ENCODE measurements around the gene GDF9.
A peak's percentile ranks its signal among the peaks of the same experiment; 100 is the strongest.

GDF9 gene

GRCh38 chr5:132837868-132838267 lies 28.4 kb downstream of the GDF9 start:
- DNase-seq (ENCODE audit: low read depth, low spot score), result no peak

- DNase-seq (ENCODE audit: low read depth, low spot score), result no peak
Observed at GRCh38 chr5:132836852-132837251, 29.4 kb downstream of the GDF9 start.

GRCh38 chr5:132834057-132834456 lies 32.2 kb downstream of the GDF9 start:
- DNase-seq (ENCODE audit: low read depth, low spot score), result no peak

GRCh38 chr5:132832612-132833011 lies 33.7 kb downstream of the GDF9 start:
- no peak for DNase-seq (ENCODE audit: low read depth, low spot score)

GRCh38 chr5:132831095-132831860 lies 35.0 kb downstream of the GDF9 start:
- DNase-seq (ENCODE audit: low read depth, low spot score), result no peak

- no peak for DNase-seq (ENCODE audit: low read depth, low spot score)
Observed at GRCh38 chr5:132830436-132831094, 35.7 kb downstream of the GDF9 start, which contains the start of gene SHROOM1. SHROOM1 (minus strand) TSS chr5:132830647; CDS start chr5:132826140, 4,507 bp downstream.

- DNase-seq (ENCODE audit: low read depth, low spot score), result no peak
Observed at GRCh38 chr5:132829742-132830435, 36.4 kb downstream of the GDF9 start.

- DNase-seq (ENCODE audit: low read depth, low spot score), result no peak
Observed at GRCh38 chr5:132828846-132829494, 37.3 kb downstream of the GDF9 start.

GRCh38 chr5:132827943-132828673 lies 38.2 kb downstream of the GDF9 start:
- no peak for DNase-seq (ENCODE audit: low read depth, low spot score)

GRCh38 chr5:132826424-132827082 lies 39.7 kb downstream of the GDF9 start:
- no peak for DNase-seq (ENCODE audit: low read depth, low spot score)

GRCh38 chr5:132825834-132826391 lies 40.4 kb downstream of the GDF9 start:
- no peak for DNase-seq (ENCODE audit: low read depth, low spot score)

- no peak for DNase-seq (ENCODE audit: low read depth, low spot score)
Observed at GRCh38 chr5:132825033-132825833, 41.0 kb downstream of the GDF9 start.

- no peak for DNase-seq (ENCODE audit: low read depth, low spot score)
Observed at GRCh38 chr5:132824426-132824825, 41.8 kb downstream of the GDF9 start.

- DNase-seq (ENCODE audit: low read depth, low spot score), result no peak
Observed at GRCh38 chr5:132823481-132824050, 42.7 kb downstream of the GDF9 start.

GRCh38 chr5:132822650-132823480 lies 43.4 kb downstream of the GDF9 start:
- DNase-seq (ENCODE audit: low read depth, low spot score), result no peak

GRCh38 chr5:132821791-132822190 lies 44.5 kb downstream of the GDF9 start:
- DNase-seq (ENCODE audit: low read depth, low spot score), result no peak

- DNase-seq (ENCODE audit: low read depth, low spot score), result no peak
Observed at GRCh38 chr5:132821350-132821749, 44.9 kb downstream of the GDF9 start.

- peak; percentile 67 for DNase-seq (ENCODE audit: low read depth, low spot score)
Observed at GRCh38 chr5:132820162-132820754, 46.0 kb downstream of the GDF9 start.

Data from brain pericyte (primary cell).